Heart left ventricle (tissue), 16 donors: ENCODE data around the gene PTPN1. TPM values are rescaled to one million over a fixed set of nuclear protein-coding genes. Genes with fewer than 3 reads are reported as not detected.

ENCODE experiments used
- ATAC-seq, 4 donors: fragments of 200-7000 bp; cut with Tn5 transposase; one replicate each; pipeline ENCODE4 v1.9.1; 2020 to 2022; ENCODE audit warnings: moderate library complexity in 4 of 4, mild to moderate bottlenecking in 3 of 4, moderate number of reproducible peaks in 1 of 4
- DNase-seq, 5 donors: peaks; one replicate each; pipeline ENCODE4 v3.0.0-alpha.2; 2020
- H3K27ac ChIP-seq, 12 donors: fragments of 200-600 bp; sonication (generic) in 4 of 12; one replicate each; pipeline versions ENCODE4 v1.5.0 to v1.8.0; 2016 to 2022; ENCODE audit warnings: mild to moderate bottlenecking in 2 of 12
- H3K27me3 ChIP-seq, 9 donors: fragments of 200-600 bp; sonication (generic) in 2 of 9; one replicate each; pipeline versions ENCODE4 v1.5.1 to v1.8.0; 2016 to 2022; ENCODE audit warnings: mild to moderate bottlenecking in 3 of 9
- H3K36me3 ChIP-seq, 9 donors: fragments of 200-600 bp; sonication (generic) in 2 of 9; one replicate each; pipeline versions ENCODE4 v1.5.0 to v1.8.0; 2018 to 2022; ENCODE audit warnings: mild to moderate bottlenecking in 2 of 9
- H3K4me1 ChIP-seq, 12 donors: fragments of 200-600 bp; sonication (generic) in 4 of 12; one replicate each; pipeline versions ENCODE4 v1.5.0 to v1.8.0; 2016 to 2022; ENCODE audit warnings: mild to moderate bottlenecking in 3 of 12
- H3K4me3 ChIP-seq, 12 donors: fragments of 200-600 bp; sonication (generic) in 4 of 12; one replicate each; pipeline versions ENCODE4 v1.5.0 to v1.8.0; 2017 to 2022; ENCODE audit warnings: mild to moderate bottlenecking in 9 of 12, moderate library complexity in 4 of 12
- H3K9me3 ChIP-seq, 12 donors: fragments of 200-600 bp; sonication (generic) in 4 of 12; one replicate each; pipeline versions ENCODE4 v1.5.0 to v1.8.0; 2016 to 2022; ENCODE audit warnings: mild to moderate bottlenecking in 1 of 12
- POLR2A ChIP-seq, 2 donors: fragments of 450-650 bp; IDR thresholded peaks; one replicate each; pipeline ENCODE4 v1.6.1; 2017; ENCODE audit warnings: antibody characterized with exemption in 2 of 2, mild to moderate bottlenecking in 2 of 2, moderate library complexity in 2 of 2
- WGBS, 4 donors: extraction: QIAGEN DNeasy Blood & Tissue Kit in 2 of 4; methylation state at CpG; one replicate each; pipeline versions ENCODE4 v1.1.5 to v1.1.7; 2013 to 2018; 5-methylcytosine and 5-hydroxymethylcytosine counted together
- intact Hi-C, 10 donors: fragments of 100-400 bp; cut with DNase I; formaldehyde crosslinking; loops; one replicate each; pipeline versions ENCODE4 v1.11.1 to v1.14.2; 2022
- polyA plus RNA-seq, 2 donors: library from polyadenylated mRNA; stranded (reverse); fragments of 200-250 nt; gene quantifications; one replicate each; pipeline ENCODE4 v1.2.3, GENCODE V29; 2013
- total RNA-seq, 9 donors: library from RNA; depleted of rRNA in 2 of 9; stranded (reverse); fragments of >200 nt in 2 of 9; fragmentation: NEBNext Ultra II Directional in 3 of 9; extraction: Animal tissue kit (Norgen Biotek cat#: 25700) in 3 of 9; gene quantifications; one replicate each; pipeline versions ENCODE4 v1.1.0 to v1.2.4, GENCODE V29; 2016 to 2023
- TF ChIP-seq, protein P1 (sequence below), 12 donors: fragments of 200-600 bp; sonication (generic) in 4 of 12; IDR thresholded peaks; one replicate each; pipeline versions ENCODE4 v1.5.0 to v1.8.0; 2018 to 2022; ENCODE audit warnings: antibody characterized with exemption in 12 of 12, mild to moderate bottlenecking in 5 of 12
- donor health status: ischemic (EF 13 %, LVEDD 7.1; RV severe dilation, severe dysfunction).
- donor health status: healthy with polysubstance abuse.
- donor health status: DM: no; HTN: yes; CAD: no.
- donor health status: DM: no; HTN: no; CAD: no.
- donor health status: ischemic (EF 25% LVEDD 6.9; RV normal size, moderate dysfunction).
- donor health status: ischemic (EF 25% LVEDD 5.7; RV mildly dilated, moderate dysfunction).
- donor health status: healthy.
- donor health status: DM: yes; HTN: yes; CAD: no.
- donor health status: ischemic (EF 35%, LVEDD 5.7; RV mildly dilated, moderate dysfunction).
- donor health status: nonischemic (EF 11% LVEDD 7.7; RV severe dilation, severe dysfunction).
- donor health status: DM: yes; HTN: yes; CAD: no.
- donor health status: PGD.
- donor health status: ischemic (EF 29% LVEDD 5.4; RV normal size, mild dysfunction).
- donor health status: nonischemic (EF 23%, LVEDD 6.1; RV moderate dilation, normal function).

The PTPN1 gene
- total and polyA plus RNA-seq, 11 donors, result 18.5 to 93.8 (median 32.0) TPM

DNA sequence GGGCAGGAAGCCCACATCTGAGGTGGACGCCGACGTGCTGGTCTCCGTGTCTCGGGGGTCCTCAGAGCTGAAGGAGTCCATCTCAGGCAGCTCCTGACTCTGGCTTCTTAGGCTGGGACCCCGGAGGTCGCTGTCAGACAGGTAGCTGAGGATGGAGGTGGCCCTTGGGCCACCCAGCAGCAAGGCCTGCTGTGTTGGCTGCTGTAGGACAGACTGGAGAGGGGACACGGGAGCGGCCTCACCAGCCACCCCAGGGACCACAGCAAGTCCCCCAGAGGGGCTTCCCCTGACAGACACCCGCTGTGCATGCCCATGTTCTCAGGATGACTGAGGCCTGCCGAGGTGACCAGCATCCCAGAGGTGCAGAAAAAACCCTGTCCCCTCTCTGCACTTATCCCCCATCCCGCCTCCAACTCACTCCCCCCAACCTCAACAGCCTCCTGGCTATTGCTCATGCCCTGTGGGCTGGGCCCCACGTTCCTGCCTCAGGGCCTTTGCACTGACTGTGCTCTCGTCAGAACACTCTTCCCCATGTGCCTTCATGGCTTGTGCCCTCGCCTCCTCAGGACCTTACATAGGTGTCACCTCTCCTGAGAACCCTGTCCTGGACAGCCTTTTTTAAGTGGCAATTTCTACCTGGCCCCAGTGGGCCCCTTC lies 92.4 kb downstream of the PTPN1 start:
- no peak overlapping the region for H3K27ac ChIP-seq
- H3K36me3 ChIP-seq, result peaks cover 0 to 7% (median 0%) of the 10 kb centered on the region in 9 donors
- no peak overlapping the region for H3K4me3 ChIP-seq
- ATAC-seq (no peak), DNase-seq (no peak)
- intact Hi-C loops, result no loop called here
- WGBS, 4 donors, result 86 to 97% (median 94%) methylated on average over 10 to 15 of the region's 15 CpGs
- peaks cover 0 to 11% (median 3%) of the 10 kb centered on the region in 9 donors for H3K27me3 ChIP-seq
- H3K4me1 ChIP-seq, result no peaks in the 10 kb centered on the region
- TF ChIP-seq, protein P1, sequence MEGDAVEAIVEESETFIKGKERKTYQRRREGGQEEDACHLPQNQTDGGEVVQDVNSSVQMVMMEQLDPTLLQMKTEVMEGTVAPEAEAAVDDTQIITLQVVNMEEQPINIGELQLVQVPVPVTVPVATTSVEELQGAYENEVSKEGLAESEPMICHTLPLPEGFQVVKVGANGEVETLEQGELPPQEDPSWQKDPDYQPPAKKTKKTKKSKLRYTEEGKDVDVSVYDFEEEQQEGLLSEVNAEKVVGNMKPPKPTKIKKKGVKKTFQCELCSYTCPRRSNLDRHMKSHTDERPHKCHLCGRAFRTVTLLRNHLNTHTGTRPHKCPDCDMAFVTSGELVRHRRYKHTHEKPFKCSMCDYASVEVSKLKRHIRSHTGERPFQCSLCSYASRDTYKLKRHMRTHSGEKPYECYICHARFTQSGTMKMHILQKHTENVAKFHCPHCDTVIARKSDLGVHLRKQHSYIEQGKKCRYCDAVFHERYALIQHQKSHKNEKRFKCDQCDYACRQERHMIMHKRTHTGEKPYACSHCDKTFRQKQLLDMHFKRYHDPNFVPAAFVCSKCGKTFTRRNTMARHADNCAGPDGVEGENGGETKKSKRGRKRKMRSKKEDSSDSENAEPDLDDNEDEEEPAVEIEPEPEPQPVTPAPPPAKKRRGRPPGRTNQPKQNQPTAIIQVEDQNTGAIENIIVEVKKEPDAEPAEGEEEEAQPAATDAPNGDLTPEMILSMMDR (IDR thresholded peaks at IDR 0.05), result no peak
- no peak for TF ChIP-seq POLR2A (IDR thresholded peaks at IDR 0.05)
- no peaks in the 10 kb centered on the region for H3K9me3 ChIP-seq

DNA sequence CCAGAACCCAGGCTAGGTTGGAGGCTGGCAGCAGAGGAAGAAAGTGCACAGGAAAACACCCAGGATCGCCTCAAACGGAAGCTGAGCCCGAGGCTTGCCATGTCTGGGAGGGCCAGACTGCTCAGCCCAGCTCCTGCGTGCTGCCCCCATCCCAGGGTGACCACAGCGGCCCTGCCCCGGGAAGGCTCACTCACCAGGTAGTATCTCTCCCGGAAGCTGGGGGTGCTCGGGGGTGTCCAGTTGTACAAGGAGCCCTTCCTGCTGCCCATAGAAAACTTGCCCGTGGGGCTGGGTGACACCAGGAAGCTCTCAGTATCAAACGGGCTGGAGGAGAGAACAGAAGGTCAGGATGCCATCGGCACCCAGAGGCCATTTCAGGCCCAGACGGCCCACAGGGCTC lies 94.3 kb downstream of the PTPN1 start:
- no peak overlapping the region for H3K4me3 ChIP-seq
- 78 to 90% (median 88%) methylated on average over 6 to 12 of the region's 12 CpGs for WGBS, 4 donors
- intact Hi-C loops, result no loop called here
- H3K27ac ChIP-seq, result no peak overlapping the region
- H3K36me3 ChIP-seq, result peaks cover 0 to 12% (median 0%) of the 10 kb centered on the region in 9 donors
- no peak for ATAC-seq
- H3K27me3 ChIP-seq, result peaks cover 0 to 9% (median 2%) of the 10 kb centered on the region in 9 donors
- no peaks in the 10 kb centered on the region for H3K9me3 ChIP-seq
- no peak for DNase-seq
- H3K4me1 ChIP-seq, result no peaks in the 10 kb centered on the region
- TF ChIP-seq, protein P1 (IDR thresholded peaks at IDR 0.05), result no peak
- no peak for TF ChIP-seq POLR2A (IDR thresholded peaks at IDR 0.05)

DNA sequence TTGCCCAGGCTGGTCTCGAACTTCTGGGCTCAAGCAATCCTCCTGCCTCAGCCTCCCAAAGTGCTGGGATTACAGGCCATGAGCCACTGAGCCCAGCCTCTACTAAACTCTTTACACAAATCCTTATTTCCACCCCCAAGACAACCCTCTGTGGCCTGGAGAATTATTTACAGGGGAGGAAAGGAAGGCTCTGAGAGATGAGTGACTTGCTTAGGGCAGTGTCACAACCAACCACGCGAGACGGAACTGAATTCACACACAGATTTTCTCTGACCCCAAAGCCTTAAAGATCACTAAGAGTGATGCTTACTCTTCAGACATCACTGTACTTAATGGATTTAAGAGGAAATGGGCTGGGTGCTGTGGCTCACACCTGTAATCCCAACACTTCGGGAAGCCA lies 95.0 kb downstream of the PTPN1 start:
- H3K4me1 ChIP-seq, result no peaks in the 10 kb centered on the region
- H3K27ac ChIP-seq, result no peak overlapping the region
- peaks cover 0 to 12% (median 0%) of the 10 kb centered on the region in 9 donors for H3K36me3 ChIP-seq
- ATAC-seq, result no peak
- WGBS, 4 donors, result 88 to 94% (median 93%) methylated on average over 5 of the region's 5 CpGs
- peaks cover 0 to 9% (median 2%) of the 10 kb centered on the region in 9 donors for H3K27me3 ChIP-seq
- DNase-seq, result no peak
- intact Hi-C loops, result no loop called here
- TF ChIP-seq POLR2A (IDR thresholded peaks at IDR 0.05), result no peak
- TF ChIP-seq, protein P1 (IDR thresholded peaks at IDR 0.05), result no peak
- no peaks in the 10 kb centered on the region for H3K9me3 ChIP-seq
- H3K4me3 ChIP-seq, result no peak overlapping the region

DNA sequence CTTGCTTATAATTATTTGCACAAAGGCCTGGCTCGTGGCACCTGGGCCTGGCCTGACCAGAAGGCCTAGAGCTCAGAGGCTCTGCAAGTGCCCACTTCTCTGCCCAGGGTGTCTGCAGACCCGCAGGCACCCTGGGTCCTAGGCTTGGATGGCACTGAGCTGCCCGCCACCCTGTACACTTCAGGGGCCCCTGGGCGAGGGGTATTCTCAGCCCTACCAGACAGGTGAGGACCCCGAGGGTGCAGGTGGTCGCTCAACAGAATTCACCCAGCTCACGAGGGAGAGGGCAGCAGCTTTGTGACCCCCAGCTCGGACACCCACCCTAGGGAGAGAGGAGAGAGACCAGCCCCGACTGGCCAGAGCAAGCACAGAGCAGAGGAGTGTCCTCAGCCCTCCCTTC lies 97.3 kb downstream of the PTPN1 start:
- intact Hi-C loops, result no loop called here
- Histone ChIP-seq H3K4me3 (no peak overlapping the region), H3K4me1 (peaks cover 0 to 9% (median 0%) of the 10 kb centered on the region in 12 donors), H3K27ac (no peak overlapping the region), H3K9me3 (no peaks in the 10 kb centered on the region), H3K36me3 (peaks cover 0 to 8% (median 0%) of the 10 kb centered on the region in 9 donors), H3K27me3 (no peaks in the 10 kb centered on the region)
- TF ChIP-seq, protein P1 (IDR thresholded peaks at IDR 0.05), result no peak
- no peak for TF ChIP-seq POLR2A (IDR thresholded peaks at IDR 0.05)
- DNase-seq (no peak), ATAC-seq (no peak)
- 87 to 93% (median 89%) methylated on average over 8 to 9 of the region's 9 CpGs for WGBS, 4 donors
